GM18909 (cell line): ENCODE results near the gene HYDIN.
A peak's percentile ranks its signal among the peaks of the same experiment; 100 is the strongest.
"Not testable (repeated sequence)": the region's sequence is repeated elsewhere in the genome, so short reads cannot be mapped to it uniquely, and the experiment has no call there.

ENCODE experiments used
- ATAC-seq: cut with Tn5 transposase; IDR thresholded peaks from one replicate; pipeline ENCODE4 v1.9.1; 2021; ENCODE audit warnings: mild to moderate bottlenecking; ENCODE audit not compliant: unreplicated experiment, poor library complexity

Gene HYDIN

GRCh38 chr16:70920661-70921060 lies 309.9 kb downstream of the HYDIN start:
- ATAC-seq, result not testable (repeated sequence)

GRCh38 chr16:70888208-70888607 lies 342.3 kb downstream of the HYDIN start:
- ATAC-seq, result not testable (repeated sequence)

DNA sequence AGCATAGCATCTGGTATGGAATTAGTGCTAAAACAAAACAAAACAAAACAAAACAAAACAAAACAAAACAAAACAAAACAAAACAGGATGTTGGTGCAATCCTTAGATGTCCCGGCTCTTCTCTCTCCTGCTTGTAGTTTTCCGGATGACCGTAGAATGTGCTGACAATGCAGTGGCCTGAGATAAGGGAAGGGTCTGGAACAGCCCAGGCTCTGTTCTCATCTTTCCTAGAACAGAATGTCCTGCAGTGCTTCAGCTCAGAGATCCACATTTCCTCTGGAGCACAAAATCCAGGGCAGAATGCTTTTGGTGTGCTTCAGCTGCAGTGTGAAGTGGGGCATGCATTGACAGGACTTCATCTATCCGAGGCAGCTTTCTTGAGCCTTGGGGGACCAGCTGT lies 345.9 kb downstream of the HYDIN start:
- not testable (repeated sequence) for ATAC-seq

- ATAC-seq, result not testable (repeated sequence)
Measured at GRCh38 chr16:70882311-70882710, 348.2 kb downstream of the HYDIN start.

DNA sequence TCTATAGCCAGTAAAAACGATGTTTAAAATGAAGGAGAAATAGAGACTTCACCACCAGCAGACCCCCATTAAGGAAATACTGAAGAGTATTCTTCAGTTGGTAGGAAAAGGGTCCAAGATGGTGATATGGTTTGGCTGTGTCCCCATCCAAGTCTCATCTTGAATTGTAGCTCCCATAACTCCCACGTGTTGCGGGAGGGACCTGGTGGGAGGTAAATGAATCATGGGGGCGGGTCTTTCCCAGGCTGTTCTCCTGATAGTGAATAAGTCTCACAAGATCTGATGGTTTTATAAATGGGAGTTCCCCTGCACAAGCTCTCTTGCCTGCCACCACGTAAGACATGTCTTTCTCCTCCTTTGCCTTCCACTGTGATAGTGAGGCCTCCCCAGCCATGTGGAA lies 352.6 kb downstream of the HYDIN start:
- not testable (repeated sequence) for ATAC-seq

GRCh38 chr16:70876442-70876841 lies 354.1 kb downstream of the HYDIN start:
- not testable (repeated sequence) for ATAC-seq

GRCh38 chr16:70864698-70865097 lies 365.8 kb downstream of the HYDIN start:
- not testable (repeated sequence) for ATAC-seq

- not testable (repeated sequence) for ATAC-seq
Measured at GRCh38 chr16:70861996-70862395, 368.5 kb downstream of the HYDIN start.

- not testable (repeated sequence) for ATAC-seq
Measured at GRCh38 chr16:70851299-70851698, 379.2 kb downstream of the HYDIN start.

GRCh38 chr16:70823498-70824118 lies 406.9 kb downstream of the HYDIN start:
- not testable (repeated sequence) for ATAC-seq

- ATAC-seq, result not testable (repeated sequence)
Measured at GRCh38 chr16:70822734-70823133, 407.8 kb downstream of the HYDIN start.

DNA sequence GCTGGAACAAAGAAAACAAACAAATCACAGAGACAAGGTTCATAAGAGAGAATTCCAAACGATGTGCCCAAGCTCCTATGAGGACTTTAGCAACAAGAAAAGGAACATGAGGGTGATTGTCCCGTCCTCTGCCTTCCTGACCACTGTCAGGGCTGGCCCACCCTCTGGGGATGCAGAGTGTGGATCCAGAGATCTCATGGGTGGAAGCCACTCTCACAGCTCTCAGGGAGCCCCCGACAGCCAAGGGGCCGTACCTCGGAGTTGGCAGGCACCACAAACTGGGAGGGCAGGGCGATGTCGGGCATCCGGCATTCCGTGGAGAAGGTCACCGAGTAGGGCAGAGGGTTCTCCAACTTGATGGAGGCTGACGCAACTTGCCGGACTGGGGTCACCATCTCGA lies 412.4 kb downstream of the HYDIN start:
- ATAC-seq, result not testable (repeated sequence)

DNA sequence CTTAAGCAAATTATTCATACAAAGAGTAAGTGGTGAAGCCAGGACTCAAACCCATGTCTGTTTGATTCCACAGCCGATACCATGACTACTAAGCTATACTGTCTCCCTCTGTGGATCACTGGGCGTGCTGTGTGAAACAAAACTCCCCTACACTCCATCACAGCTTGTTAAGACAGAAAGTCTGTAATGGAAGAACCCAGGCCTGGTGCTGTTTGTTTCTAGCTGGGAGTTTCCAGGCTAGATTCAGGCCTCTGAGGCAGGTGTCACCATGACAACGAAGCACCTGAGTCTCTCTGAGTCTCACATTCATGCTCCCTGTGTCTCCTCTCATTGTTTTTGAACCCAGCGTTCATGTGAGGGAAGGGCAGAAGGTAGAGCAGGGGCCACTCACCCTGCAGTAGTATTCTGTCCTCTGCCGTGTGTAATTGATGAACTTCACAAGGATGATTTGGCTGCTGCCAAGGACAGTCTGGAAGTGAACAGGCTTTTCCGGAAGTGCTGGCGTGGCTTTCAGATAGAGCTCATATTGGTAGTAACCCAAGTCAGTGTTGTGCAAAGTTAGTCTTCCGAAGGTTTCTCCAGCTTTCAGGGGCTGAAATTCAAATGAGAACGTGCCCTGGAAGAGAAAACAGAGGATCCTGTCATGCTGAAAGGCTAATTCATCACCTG lies 421.0 kb downstream of the HYDIN start:
- no peak for ATAC-seq

GRCh38 chr16:70808371-70808770 lies 422.2 kb downstream of the HYDIN start:
- ATAC-seq, result no peak

DNA sequence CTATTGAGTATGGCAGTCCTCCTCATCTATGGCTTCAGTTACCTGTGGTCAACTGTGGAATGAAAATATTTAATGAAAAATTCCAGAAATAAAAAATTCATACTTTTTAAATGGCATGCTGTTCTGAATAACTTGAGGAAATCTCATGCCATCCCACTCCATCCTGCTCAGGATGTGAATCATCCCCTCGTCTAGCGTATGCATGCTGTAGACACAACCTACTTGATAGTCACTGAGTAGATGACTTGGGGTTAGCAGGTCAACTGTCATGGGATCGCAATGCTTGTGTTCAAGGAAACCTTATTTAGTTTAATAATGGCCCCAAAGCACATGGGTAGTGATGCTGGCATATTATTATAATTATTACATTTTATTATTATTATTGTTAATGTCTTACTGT lies 424.7 kb downstream of the HYDIN start:
- ATAC-seq, result no peak

DNA sequence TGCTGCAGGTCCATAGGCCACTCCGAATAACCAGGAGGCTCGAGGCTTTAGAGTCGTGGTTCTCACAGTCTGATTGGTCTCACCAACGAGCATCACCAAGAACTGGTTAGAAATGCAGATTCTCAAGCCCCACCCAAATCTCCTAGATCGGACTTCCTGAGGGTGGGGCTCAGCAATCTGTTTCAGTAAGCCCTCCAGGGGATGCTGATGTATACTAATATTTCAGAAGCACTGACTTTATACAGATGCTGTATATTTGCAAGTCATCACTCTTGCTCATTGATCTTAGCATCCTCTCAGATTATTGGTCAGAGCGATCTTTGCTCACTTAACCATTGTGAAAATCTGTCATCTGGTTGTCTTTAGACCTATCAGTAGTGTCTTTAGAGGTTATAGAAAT lies 425.1 kb downstream of the HYDIN start:
- ATAC-seq, result no peak

- no peak for ATAC-seq
Measured at GRCh38 chr16:70804734-70805169, 425.8 kb downstream of the HYDIN start.

DNA sequence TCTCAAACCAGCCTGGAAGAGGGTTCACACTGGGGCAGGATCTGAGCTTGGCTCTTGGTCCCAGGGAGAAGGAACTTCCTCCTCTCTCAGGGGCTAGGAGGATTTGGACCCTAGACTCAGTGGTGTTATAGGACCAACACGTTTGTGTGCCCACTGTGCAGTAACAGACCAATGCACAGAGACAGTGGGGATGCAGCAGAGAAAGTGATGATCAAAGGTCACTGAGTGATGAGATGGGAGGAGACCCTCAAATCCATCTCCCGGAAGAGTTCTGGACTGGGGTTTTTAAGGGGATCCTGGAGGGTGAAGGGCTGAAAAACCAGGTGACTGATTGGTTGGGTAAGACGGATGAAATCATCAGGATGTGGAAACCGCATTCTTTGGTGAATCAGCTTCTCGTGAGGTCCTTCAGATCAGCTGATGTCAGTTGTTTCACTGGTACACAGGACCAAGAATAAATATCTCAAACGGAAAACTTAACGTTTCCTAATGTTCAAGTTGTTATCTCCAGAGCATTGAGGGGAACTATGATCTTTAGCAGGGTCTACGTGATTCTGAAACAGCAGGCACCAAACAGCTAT lies 426.3 kb downstream of the HYDIN start:
- no peak for ATAC-seq

- no peak for ATAC-seq
Measured at GRCh38 chr16:70803319-70803718, 427.2 kb downstream of the HYDIN start.

GRCh38 chr16:70801611-70802010 lies 428.9 kb downstream of the HYDIN start:
- no peak for ATAC-seq

GRCh38 chr16:70800781-70801480 lies 429.6 kb downstream of the HYDIN start, which contains the start of gene VAC14:
Gene VAC14 (minus strand): TSS chr16:70801158. CDS start chr16:70800900, 258 bp downstream.
- peak; percentile 97 for ATAC-seq
